Ascending aorta (tissue), 2 donors: ENCODE data around the gene ATXN1L. TPM values are rescaled to one million over a fixed set of nuclear protein-coding genes. Genes with fewer than 3 reads are reported as not detected.

Experiments
- DNase-seq, 2 donors: peaks; one replicate each; pipeline ENCODE4 v3.0.0-alpha.2; 2019; ENCODE audit warnings: low spot score in 2 of 2
- H3K27ac ChIP-seq, 2 donors: fragments of 200-600 bp; sonication (generic); one replicate each; pipeline ENCODE4 v1.5.1; 2016 to 2017; ENCODE audit warnings: mild to moderate bottlenecking in 1 of 2
- H3K27me3 ChIP-seq: fragments of 200-600 bp; sonication (generic); one replicate; pipeline ENCODE4 v1.5.1; 2017
- H3K36me3 ChIP-seq, 2 donors: fragments of 200-600 bp; sonication (generic); one replicate each; pipeline ENCODE4 v1.5.1; 2016
- H3K4me1 ChIP-seq, 2 donors: fragments of 200-600 bp; sonication (generic); one replicate each; pipeline ENCODE4 v1.5.1; 2016 to 2017; ENCODE audit warnings: mild to moderate bottlenecking in 1 of 2
- H3K4me3 ChIP-seq, 2 donors: fragments of 200-600 bp; sonication (generic); one replicate each; pipeline ENCODE4 v1.5.1; 2016 to 2017; ENCODE audit warnings: mild to moderate bottlenecking in 1 of 2
- H3K9me3 ChIP-seq, 2 donors: fragments of 200-600 bp; sonication (generic); one replicate each; pipeline ENCODE4 v1.5.1; 2016
- CTCF ChIP-seq, 3 experiments: fragments of 200-600 bp in 2 of 3; fragments of 450-650 bp in 1 of 3; sonication (generic) in 2 of 3; IDR thresholded peaks; one replicate each; pipeline ENCODE4 v1.5.1; 2016 to 2019; ENCODE audit warnings: antibody characterized with exemption in 3 of 3, mild to moderate bottlenecking in 1 of 3, moderate library complexity in 1 of 3
- intact Hi-C: fragments of 100-400 bp; cut with DNase I; formaldehyde crosslinking; loops from one replicate; pipeline ENCODE4 v1.15.1; 2023
- total RNA-seq: library from RNA; depleted of rRNA; stranded (reverse); fragments of >200 nt; gene quantifications from one replicate; pipeline ENCODE4 v1.1.0, GENCODE V29; 2016

Gene ATXN1L
- total RNA-seq, 1 donor from 2014 or later = 11.8 TPM

- intact Hi-C loops = loop anchor here (1.0 to 5.0 kb wide), 4 partner anchors 36 to 79 kb away; no protein-coding TSS in a partner anchor
- DNase-seq = peak in 1 of 2 donors; percentile 87
- peak overlapping the region; percentile 94 to 95 for H3K27ac ChIP-seq
- H3K4me1 ChIP-seq = peaks cover 0 to 4% of the 10 kb centered on the region in 2 donors
- H3K9me3 ChIP-seq = no peaks in the 10 kb centered on the region
- TF ChIP-seq CTCF (IDR thresholded peaks at IDR 0.05) = peak; percentile 53 to 89 (median 86)
- H3K4me3 ChIP-seq = peak overlapping the region; percentile 79 to 87
- no peaks in the 10 kb centered on the region for H3K27me3 ChIP-seq
- H3K36me3 ChIP-seq = peaks cover 0 to 25% of the 10 kb centered on the region in 2 donors
Measured at GRCh38 chr16:71882505-71883167, 36.9 kb downstream of the ATXN1L start.

GRCh38 chr16:71883168-71883848 lies 37.5 kb downstream of the ATXN1L start:
- H3K36me3 ChIP-seq = peaks cover 0 to 23% of the 10 kb centered on the region in 2 donors
- peak overlapping the region; percentile 94 to 95 for H3K27ac ChIP-seq
- intact Hi-C loops = loop anchor here (1.0 to 5.0 kb wide), 4 partner anchors 37 to 78 kb away; no protein-coding TSS in a partner anchor
- peak overlapping the region; percentile 79 to 87 for H3K4me3 ChIP-seq
- H3K9me3 ChIP-seq = no peaks in the 10 kb centered on the region
- peak in 1 of 2 donors; percentile 71 for DNase-seq
- peaks cover 0 to 4% of the 10 kb centered on the region in 2 donors for H3K4me1 ChIP-seq
- H3K27me3 ChIP-seq = no peaks in the 10 kb centered on the region
- TF ChIP-seq CTCF (IDR thresholded peaks at IDR 0.05) = no peak

- peak within 1 kb of the TSS; percentile 94 to 95 for H3K27ac ChIP-seq
- intact Hi-C loops = loop anchor here (1.0 to 5.0 kb wide), 7 partner anchors 11 to 161 kb away; partner anchors contain the start of genes AP1G1 and IST1
- peaks cover 0 to 4% of the 10 kb centered on the region in 2 donors for H3K4me1 ChIP-seq
- peak; percentile 16 to 45 (median 40) for TF ChIP-seq CTCF (IDR thresholded peaks at IDR 0.05)
- H3K9me3 ChIP-seq = no peaks in the 10 kb centered on the region
- no peaks in the 10 kb centered on the region for H3K27me3 ChIP-seq
- peaks cover 0 to 15% of the 10 kb centered on the region in 2 donors for H3K36me3 ChIP-seq
- H3K4me3 ChIP-seq = peak within 1 kb of the TSS; percentile 79 to 87
- peak in 1 of 2 donors; percentile 89 for DNase-seq
Measured at GRCh38 chr16:71883849-71884638, 38.3 kb downstream of the ATXN1L start, which contains the start of gene ZNF821. TSS of gene ZNF821 (minus strand) at chr16:71884182. CDS start at chr16:71879946, 4,236 bp downstream.

- no peaks in the 10 kb centered on the region for H3K27me3 ChIP-seq
- peaks cover 0 to 4% of the 10 kb centered on the region in 2 donors for H3K36me3 ChIP-seq
- intact Hi-C loops = no loop called here
- no peaks in the 10 kb centered on the region for H3K9me3 ChIP-seq
- H3K4me1 ChIP-seq = peaks cover 0 to 4% of the 10 kb centered on the region in 2 donors
- no peak for TF ChIP-seq CTCF (IDR thresholded peaks at IDR 0.05)
- H3K4me3 ChIP-seq = peak overlapping the region in 1 of 2 donors; percentile 79
- no peak overlapping the region for H3K27ac ChIP-seq
- DNase-seq = no peak
Measured at GRCh38 chr16:71885261-71885650, 39.5 kb downstream of the ATXN1L start.

- no peak for DNase-seq
- Histone ChIP-seq H3K27me3 (no peaks in the 10 kb centered on the region), H3K4me3 (no peak overlapping the region), H3K9me3 (no peaks in the 10 kb centered on the region), H3K36me3 (no peaks in the 10 kb centered on the region), H3K27ac (no peak overlapping the region), H3K4me1 (peaks cover 0 to 5% of the 10 kb centered on the region in 2 donors)
- intact Hi-C loops = no loop called here
- TF ChIP-seq CTCF (IDR thresholded peaks at IDR 0.05) = no peak
Measured at GRCh38 chr16:71889147-71889546, 43.4 kb downstream of the ATXN1L start.
